Stimulated activated effector memory CD8-positive, alpha-beta T cell treated with anti-CD3 and anti-CD28 coated beads, Interleukin-12 subunit alpha, Interleukin-12 subunit beta, amount 100 ng/mL, for 72 hours (primary cell): ENCODE results near the gene C3orf62.
A peak's percentile ranks its signal among the peaks of the same experiment; 100 is the strongest.

Source experiments
- ATAC-seq: fragments of 150-1000 bp; cut with Tn5 transposase; 2 replicates; pipeline ENCODE4 v1.10.0; 2021
- DNase-seq, 2 donors: peaks; one replicate each; pipeline ENCODE4 v3.0.0; 2021 to 2022; ENCODE audit warnings: low spot score in 2 of 2
- H3K27ac Mint-ChIP-seq: one replicate; pipeline ENCODE4 v1.8.0; 2022; ENCODE audit warnings: mild to moderate bottlenecking, mixed read lengths
- H3K36me3 Mint-ChIP-seq: one replicate; pipeline ENCODE4 v1.8.0; 2022; ENCODE audit warnings: mild to moderate bottlenecking, mixed read lengths
- H3K4me1 Mint-ChIP-seq: one replicate; pipeline ENCODE4 v1.8.0; 2022; ENCODE audit warnings: mixed read lengths
- H3K4me3 Mint-ChIP-seq: one replicate; pipeline ENCODE4 v1.8.0; 2022; ENCODE audit warnings: mild to moderate bottlenecking, mixed read lengths
- H3K9me3 Mint-ChIP-seq: one replicate; pipeline ENCODE4 v1.8.0; 2022; ENCODE audit warnings: mixed read lengths

The C3orf62 gene

GRCh38 chr3:49276475-49277382 is at the start of gene C3orf62:
Gene C3orf62 (minus strand): TSS chr3:49277232. CDS start chr3:49276872, 360 bp downstream.
- H3K4me3 Mint-ChIP-seq: peak within 1 kb of the TSS; percentile 82
- peaks cover 55% of the 10 kb centered on the region for H3K36me3 Mint-ChIP-seq
- no peaks in the 10 kb centered on the region for H3K9me3 Mint-ChIP-seq
- peak; percentile 60 to 89 for DNase-seq
- H3K27ac Mint-ChIP-seq: peak within 1 kb of the TSS; percentile 96
- peaks cover 28% of the 10 kb centered on the region for H3K4me1 Mint-ChIP-seq
- peak; percentile 92 for ATAC-seq

- no peak for DNase-seq
- H3K4me3 Mint-ChIP-seq: no peak overlapping the region
Measured at GRCh38 chr3:49324768-49325167, 47.7 kb upstream of the C3orf62 start.

GRCh38 chr3:49316696-49317457 is 39.8 kb upstream of the C3orf62 start:
- Mint-ChIP-seq H3K4me3 (no peak overlapping the region), H3K4me1 (no peaks in the 10 kb centered on the region), H3K9me3 (no peaks in the 10 kb centered on the region), H3K36me3 (peaks cover 94% of the 10 kb centered on the region), H3K27ac (peak overlapping the region; percentile 34)
- DNase-seq: no peak
- ATAC-seq: no peak

More at GRCh38 chr3:49324768-49325167, 47.7 kb upstream of the C3orf62 start:
- Mint-ChIP-seq H3K36me3 (peaks cover 100% of the 10 kb centered on the region), H3K9me3 (no peaks in the 10 kb centered on the region), H3K4me1 (peaks cover 6% of the 10 kb centered on the region), H3K27ac (peak overlapping the region; percentile 45)
- no peak for ATAC-seq

GRCh38 chr3:49313896-49314688 is 37.1 kb upstream of the C3orf62 start:
- peaks cover 94% of the 10 kb centered on the region for H3K36me3 Mint-ChIP-seq
- DNase-seq: no peak
- no peaks in the 10 kb centered on the region for H3K9me3 Mint-ChIP-seq
- no peak for ATAC-seq
- peak overlapping the region; percentile 69 for H3K27ac Mint-ChIP-seq
- H3K4me1 Mint-ChIP-seq: no peaks in the 10 kb centered on the region
- no peak overlapping the region for H3K4me3 Mint-ChIP-seq

GRCh38 chr3:49311283-49311682 is 34.3 kb upstream of the C3orf62 start:
- Mint-ChIP-seq H3K4me3 (no peak overlapping the region), H3K9me3 (no peaks in the 10 kb centered on the region), H3K36me3 (peaks cover 94% of the 10 kb centered on the region), H3K4me1 (no peaks in the 10 kb centered on the region), H3K27ac (peak overlapping the region; percentile 65)
- DNase-seq (no peak), ATAC-seq (no peak)

- Mint-ChIP-seq H3K4me3 (no peak overlapping the region), H3K9me3 (no peaks in the 10 kb centered on the region), H3K27ac (peak overlapping the region; percentile 65), H3K36me3 (peaks cover 94% of the 10 kb centered on the region), H3K4me1 (no peaks in the 10 kb centered on the region)
- ATAC-seq: no peak
- DNase-seq: no peak
Measured at GRCh38 chr3:49310677-49311076, 33.6 kb upstream of the C3orf62 start.

GRCh38 chr3:49305608-49306007 is 28.6 kb upstream of the C3orf62 start:
- Mint-ChIP-seq H3K4me3 (no peak overlapping the region), H3K4me1 (no peaks in the 10 kb centered on the region), H3K27ac (no peak overlapping the region), H3K36me3 (peaks cover 100% of the 10 kb centered on the region), H3K9me3 (no peaks in the 10 kb centered on the region)
- no peak for DNase-seq
- ATAC-seq: no peak

GRCh38 chr3:49302613-49303012 is 25.6 kb upstream of the C3orf62 start:
- H3K36me3 Mint-ChIP-seq: peaks cover 100% of the 10 kb centered on the region

GRCh38 chr3:49300595-49300994 is 23.6 kb upstream of the C3orf62 start:
- H3K9me3 Mint-ChIP-seq: no peaks in the 10 kb centered on the region
- no peak overlapping the region for H3K4me3 Mint-ChIP-seq
- no peaks in the 10 kb centered on the region for H3K4me1 Mint-ChIP-seq
- H3K27ac Mint-ChIP-seq: peak overlapping the region; percentile 69
- ATAC-seq: no peak
- peaks cover 100% of the 10 kb centered on the region for H3K36me3 Mint-ChIP-seq
- no peak for DNase-seq

More at GRCh38 chr3:49302613-49303012, 25.6 kb upstream of the C3orf62 start:
- Mint-ChIP-seq H3K4me3 (no peak overlapping the region), H3K9me3 (no peaks in the 10 kb centered on the region), H3K4me1 (no peaks in the 10 kb centered on the region), H3K27ac (peak overlapping the region; percentile 79)
- ATAC-seq (no peak), DNase-seq (no peak)

- no peak overlapping the region for H3K27ac Mint-ChIP-seq
- peak; percentile 24 for ATAC-seq
- peaks cover 100% of the 10 kb centered on the region for H3K36me3 Mint-ChIP-seq
- no peak for DNase-seq
- H3K4me3 Mint-ChIP-seq: no peak overlapping the region
- no peaks in the 10 kb centered on the region for H3K9me3 Mint-ChIP-seq
- no peaks in the 10 kb centered on the region for H3K4me1 Mint-ChIP-seq
Measured at GRCh38 chr3:49298511-49298910, 21.5 kb upstream of the C3orf62 start.

GRCh38 chr3:49296781-49297411 is 19.9 kb upstream of the C3orf62 start:
- Mint-ChIP-seq H3K4me1 (no peaks in the 10 kb centered on the region), H3K36me3 (peaks cover 100% of the 10 kb centered on the region), H3K4me3 (no peak overlapping the region), H3K9me3 (no peaks in the 10 kb centered on the region), H3K27ac (peak overlapping the region; percentile 67)
- DNase-seq: no peak
- no peak for ATAC-seq

- H3K4me1 Mint-ChIP-seq: no peaks in the 10 kb centered on the region
- no peak for ATAC-seq
- H3K9me3 Mint-ChIP-seq: no peaks in the 10 kb centered on the region
- H3K36me3 Mint-ChIP-seq: peaks cover 100% of the 10 kb centered on the region
- H3K27ac Mint-ChIP-seq: no peak overlapping the region
- DNase-seq: no peak
- no peak overlapping the region for H3K4me3 Mint-ChIP-seq
Measured at GRCh38 chr3:49295489-49296058, 18.5 kb upstream of the C3orf62 start.

- peaks cover 100% of the 10 kb centered on the region for H3K36me3 Mint-ChIP-seq
- ATAC-seq: no peak
- no peak overlapping the region for H3K4me3 Mint-ChIP-seq
- DNase-seq: no peak
- no peaks in the 10 kb centered on the region for H3K4me1 Mint-ChIP-seq
- no peaks in the 10 kb centered on the region for H3K9me3 Mint-ChIP-seq
- H3K27ac Mint-ChIP-seq: no peak overlapping the region
Measured at GRCh38 chr3:49294343-49294742, 17.3 kb upstream of the C3orf62 start.

GRCh38 chr3:49283997-49284396 is 7.0 kb upstream of the C3orf62 start:
- no peak for DNase-seq
- ATAC-seq: no peak
- H3K9me3 Mint-ChIP-seq: no peaks in the 10 kb centered on the region
- peaks cover 100% of the 10 kb centered on the region for H3K36me3 Mint-ChIP-seq
- H3K4me1 Mint-ChIP-seq: no peaks in the 10 kb centered on the region
- no peak overlapping the region for H3K4me3 Mint-ChIP-seq
- H3K27ac Mint-ChIP-seq: no peak overlapping the region
